GM06990 (cell line): ENCODE data around the gene LDB2.

Source experiments
- DNase-seq: peaks from one replicate; pipeline ENCODE4 v3.0.0-alpha.2; 2011; ENCODE audit not compliant: insufficient read length; ENCODE audit errors: extremely low read depth
- H3K27me3 ChIP-seq: replicated peaks from 2 replicates; pipeline ENCODE4 v1.6.0; 2011; ENCODE audit warnings: low read length; ENCODE audit not compliant: control insufficient read depth, insufficient read depth
- H3K36me3 ChIP-seq: 2 replicates; pipeline ENCODE4 v1.5.1; 2011; ENCODE audit warnings: low read length; ENCODE audit not compliant: control insufficient read depth, insufficient read depth
- H3K4me3 ChIP-seq: replicated peaks from 2 replicates; pipeline ENCODE4 v1.5.1; 2011; ENCODE audit warnings: low read depth, mild to moderate bottlenecking, control low read depth, low read length
- CTCF ChIP-seq: IDR thresholded peaks from 2 replicates; pipeline ENCODE4 v1.5.1; 2011; ENCODE audit warnings: low read length, control low read depth, mild to moderate bottlenecking, inconsistent platforms; ENCODE audit not compliant: insufficient read depth, poor library complexity, severe bottlenecking

Gene LDB2

GRCh38 chr4:16729336-16729735 lies 169.1 kb downstream of the LDB2 start:
- TF ChIP-seq CTCF = no peak
- Histone ChIP-seq H3K4me3 (no peak overlapping the region), H3K27me3 (no peaks in the 10 kb centered on the region), H3K36me3 (no peaks in the 10 kb centered on the region)
- DNase-seq = no peak

- no peaks in the 10 kb centered on the region for H3K36me3 ChIP-seq
- no peak for DNase-seq
- no peak overlapping the region for H3K4me3 ChIP-seq
- no peak for TF ChIP-seq CTCF
- H3K27me3 ChIP-seq = no peaks in the 10 kb centered on the region
Observed at GRCh38 chr4:16728849-16729248, 169.6 kb downstream of the LDB2 start.

GRCh38 chr4:16728111-16728510 lies 170.3 kb downstream of the LDB2 start:
- H3K36me3 ChIP-seq = no peaks in the 10 kb centered on the region
- TF ChIP-seq CTCF = no peak
- no peak for DNase-seq
- H3K4me3 ChIP-seq = no peak overlapping the region
- H3K27me3 ChIP-seq = no peaks in the 10 kb centered on the region

GRCh38 chr4:16727218-16727617 lies 171.2 kb downstream of the LDB2 start:
- H3K36me3 ChIP-seq = no peaks in the 10 kb centered on the region
- H3K27me3 ChIP-seq = no peaks in the 10 kb centered on the region
- DNase-seq = no peak
- no peak overlapping the region for H3K4me3 ChIP-seq
- no peak for TF ChIP-seq CTCF

- no peak overlapping the region for H3K4me3 ChIP-seq
- no peaks in the 10 kb centered on the region for H3K36me3 ChIP-seq
- TF ChIP-seq CTCF = no peak
- DNase-seq = no peak
- H3K27me3 ChIP-seq = no peaks in the 10 kb centered on the region
Observed at GRCh38 chr4:16726368-16727050, 171.9 kb downstream of the LDB2 start.

- TF ChIP-seq CTCF = no peak
- Histone ChIP-seq H3K4me3 (no peak overlapping the region), H3K27me3 (no peaks in the 10 kb centered on the region), H3K36me3 (no peaks in the 10 kb centered on the region)
- no peak for DNase-seq
Observed at GRCh38 chr4:16725252-16725651, 173.2 kb downstream of the LDB2 start.
